Measurements from ENCODE around the gene NR2E3. TPM values are rescaled to one million over a fixed set of nuclear protein-coding genes. Genes with fewer than 3 reads are reported as not detected.

Gene NR2E3
- total RNA-seq, 2 donors from 2014 or later = 0.52 TPM; not detected in 1

DNA sequence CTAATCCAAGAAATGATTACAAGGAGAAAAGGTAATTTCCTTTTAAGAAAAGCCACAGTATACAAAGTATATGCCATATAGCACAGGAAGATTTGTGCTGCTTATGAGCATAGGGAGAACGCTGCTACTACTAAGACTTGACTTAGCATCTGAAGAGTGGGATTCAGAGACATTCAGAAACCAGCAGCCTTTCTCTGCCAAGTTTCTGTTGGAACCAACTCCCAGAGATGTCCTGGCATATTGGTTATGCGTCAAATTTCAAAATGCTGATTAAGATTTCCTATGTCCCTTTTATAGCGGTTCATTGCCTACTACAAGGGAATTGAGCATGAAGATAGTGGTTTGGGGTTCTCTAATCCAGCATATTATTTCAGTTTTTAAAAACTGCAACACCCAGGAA, 4.9 kb downstream of the NR2E3 start:
- WGBS, 2 donors = 79 to 88% methylated on average over 3 of the region's 3 CpGs
- intact Hi-C loops (cut with DNase I) = no loop called here
- Histone ChIP-seq H3K4me3 (no peak overlapping the region), H3K9me3 (no peaks in the 10 kb centered on the region), H3K4me1 (no peaks in the 10 kb centered on the region), H3K27ac (no peak overlapping the region), H3K36me3 (replicated peaks in 1 of 2; ENCODE audit: insufficient read depth in 1 of 2, low read depth in 2 of 2) (no peaks in the 10 kb centered on the region), H3K27me3 (no peaks in the 10 kb centered on the region)
- TF ChIP-seq POLR2A (IDR thresholded peaks at IDR 0.05) = no peak
- TF ChIP-seq, protein P1, sequence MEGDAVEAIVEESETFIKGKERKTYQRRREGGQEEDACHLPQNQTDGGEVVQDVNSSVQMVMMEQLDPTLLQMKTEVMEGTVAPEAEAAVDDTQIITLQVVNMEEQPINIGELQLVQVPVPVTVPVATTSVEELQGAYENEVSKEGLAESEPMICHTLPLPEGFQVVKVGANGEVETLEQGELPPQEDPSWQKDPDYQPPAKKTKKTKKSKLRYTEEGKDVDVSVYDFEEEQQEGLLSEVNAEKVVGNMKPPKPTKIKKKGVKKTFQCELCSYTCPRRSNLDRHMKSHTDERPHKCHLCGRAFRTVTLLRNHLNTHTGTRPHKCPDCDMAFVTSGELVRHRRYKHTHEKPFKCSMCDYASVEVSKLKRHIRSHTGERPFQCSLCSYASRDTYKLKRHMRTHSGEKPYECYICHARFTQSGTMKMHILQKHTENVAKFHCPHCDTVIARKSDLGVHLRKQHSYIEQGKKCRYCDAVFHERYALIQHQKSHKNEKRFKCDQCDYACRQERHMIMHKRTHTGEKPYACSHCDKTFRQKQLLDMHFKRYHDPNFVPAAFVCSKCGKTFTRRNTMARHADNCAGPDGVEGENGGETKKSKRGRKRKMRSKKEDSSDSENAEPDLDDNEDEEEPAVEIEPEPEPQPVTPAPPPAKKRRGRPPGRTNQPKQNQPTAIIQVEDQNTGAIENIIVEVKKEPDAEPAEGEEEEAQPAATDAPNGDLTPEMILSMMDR (IDR thresholded peaks at IDR 0.05) = no peak
- DNase-seq (no peak), ATAC-seq (no peak)

DNA sequence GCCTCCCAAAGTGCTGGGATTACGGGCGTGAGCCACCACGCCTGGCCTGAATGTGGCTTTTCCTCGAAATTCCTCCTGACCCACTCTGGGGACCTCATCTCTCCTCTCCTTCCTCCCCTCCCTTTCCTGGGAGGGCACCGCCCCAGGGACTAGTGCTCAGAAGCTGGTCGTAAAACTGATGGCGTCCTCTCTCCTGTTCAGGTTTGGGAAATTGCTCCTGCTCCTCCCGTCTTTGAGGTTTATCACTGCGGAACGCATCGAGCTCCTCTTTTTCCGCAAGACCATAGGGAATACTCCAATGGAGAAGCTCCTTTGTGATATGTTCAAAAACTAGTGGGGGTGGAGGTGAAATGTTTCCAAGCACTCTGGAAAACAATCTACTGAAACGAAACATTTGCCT, 7.0 kb downstream of the NR2E3 start:
- intact Hi-C loops (cut with DNase I) = no loop called here
- no peak for TF ChIP-seq POLR2A (IDR thresholded peaks at IDR 0.05)
- TF ChIP-seq, protein P1 (IDR thresholded peaks at IDR 0.05) = no peak
- H3K4me3 ChIP-seq = no peak overlapping the region
- H3K4me1 ChIP-seq = no peaks in the 10 kb centered on the region
- no peaks in the 10 kb centered on the region for H3K9me3 ChIP-seq
- DNase-seq = no peak
- no peak overlapping the region for H3K27ac ChIP-seq
- H3K36me3 ChIP-seq (replicated peaks in 1 of 2; ENCODE audit: insufficient read depth in 1 of 2, low read depth in 2 of 2) = no peaks in the 10 kb centered on the region
- WGBS, 2 donors = 88 to 91% methylated on average over 13 of the region's 13 CpGs
- no peak for ATAC-seq
- no peaks in the 10 kb centered on the region for H3K27me3 ChIP-seq

- no peak for TF ChIP-seq POLR2A (IDR thresholded peaks at IDR 0.05)
- TF ChIP-seq, protein P1 (IDR thresholded peaks at IDR 0.05) = no peak
- H3K27me3 ChIP-seq = no peaks in the 10 kb centered on the region
- no peaks in the 10 kb centered on the region for H3K9me3 ChIP-seq
- DNase-seq (no peak), ATAC-seq (no peak)
- no peak overlapping the region for H3K27ac ChIP-seq
- H3K36me3 ChIP-seq (replicated peaks in 1 of 2; ENCODE audit: insufficient read depth in 1 of 2, low read depth in 2 of 2) = no peaks in the 10 kb centered on the region
- intact Hi-C loops (cut with DNase I) = no loop called here
- H3K4me1 ChIP-seq = no peaks in the 10 kb centered on the region
- no peak overlapping the region for H3K4me3 ChIP-seq
- WGBS, 2 donors = 84 to 100% methylated on average over 1 of the region's 1 CpG
Measured at GRCh38 chr15:71820127-71820526, 9.8 kb downstream of the NR2E3 start.

DNA sequence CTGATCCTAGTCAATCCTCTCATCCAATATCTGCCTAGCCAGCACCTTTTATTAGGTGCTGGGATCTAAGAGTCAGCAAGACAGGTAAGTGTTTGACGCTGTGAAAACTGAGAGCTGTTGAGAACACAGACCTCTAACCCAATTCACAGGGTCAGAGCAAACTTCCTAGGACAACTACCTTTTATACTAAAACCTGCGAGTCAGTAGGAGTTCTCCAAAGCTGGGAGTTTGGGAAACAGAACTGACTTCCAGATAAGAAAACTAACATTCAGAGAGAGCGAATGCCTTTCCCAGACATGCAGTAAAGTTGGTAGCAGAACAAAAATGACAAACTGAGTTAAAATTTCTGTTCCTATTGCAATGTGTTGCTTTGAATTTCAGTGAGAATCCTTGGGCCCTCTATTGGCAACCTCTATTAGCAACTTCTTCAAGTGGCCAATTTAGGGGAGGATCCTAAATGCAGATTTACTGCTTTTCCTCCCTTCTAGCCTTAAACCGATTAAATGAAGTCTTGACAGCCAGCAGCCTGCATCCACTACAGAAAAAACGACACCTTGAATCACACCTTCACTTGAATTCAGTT, 11.3 kb downstream of the NR2E3 start:
- intact Hi-C loops (cut with DNase I) = no loop called here
- TF ChIP-seq POLR2A (IDR thresholded peaks at IDR 0.05) = no peak
- TF ChIP-seq, protein P1 (IDR thresholded peaks at IDR 0.05) = no peak
- no peaks in the 10 kb centered on the region for H3K27me3 ChIP-seq
- H3K36me3 ChIP-seq (replicated peaks in 1 of 2; ENCODE audit: insufficient read depth in 1 of 2, low read depth in 2 of 2) = peaks cover 0 to under 1% of the 10 kb centered on the region in 2 donors
- ATAC-seq (no peak), DNase-seq (no peak)
- H3K27ac ChIP-seq = no peak overlapping the region
- no peaks in the 10 kb centered on the region for H3K9me3 ChIP-seq
- no peak overlapping the region for H3K4me3 ChIP-seq
- H3K4me1 ChIP-seq = no peaks in the 10 kb centered on the region
- WGBS, 2 donors = 81 to 85% methylated on average over 5 of the region's 5 CpGs
